GM12878 (cell line): Measurements from ENCODE around the gene RASAL2. TPM values are rescaled to one million over a fixed set of nuclear protein-coding genes. Genes with fewer than 3 reads are reported as not detected.

Experiments used
- ATAC-seq: fragments of 200-7000 bp; cut with Tn5 transposase; 3 replicates; pipeline ENCODE4 v1.9.1; 2020; ENCODE audit warnings: mild to moderate bottlenecking, moderate library complexity
- BruUV-seq: library from RNA; stranded (reverse); fragments of 400-500 nt; replicated peaks from 2 replicates; lab custom pipeline; 2021; lab: Mats Ljungman, UMichigan
- CTCF ChIA-PET: fragments of 300-600 bp; sonication (Branson Sonifier 250); formaldehyde crosslinking; extraction: SDS; loops from one replicate; lab custom pipeline; 2021; ENCODE audit warnings: inconsistent platforms; lab: Yijun Ruan, JAX
- POLR2A ChIA-PET: fragments of 350-600 bp; formaldehyde crosslinking; extraction: SDS; loops from one replicate; lab custom pipeline; 2021; ENCODE audit warnings: inconsistent platforms; lab: Charles Lee
- RAD21 ChIA-PET: fragments of 300-600 bp; sonication (Branson Sonifier 250); formaldehyde crosslinking; loops from one replicate; lab custom pipeline; 2023; ENCODE audit warnings: antibody characterized with exemption; ENCODE audit not compliant: unreplicated experiment; lab: Charles Lee
- SMC1A ChIA-PET: fragments of 300-600 bp; sonication (Branson Sonifier 250); formaldehyde crosslinking; loops from one replicate; lab custom pipeline; 2023; ENCODE audit not compliant: unreplicated experiment, uncharacterized antibody; lab: Charles Lee
- DNase-seq: peaks from one replicate; pipeline ENCODE4 v3.0.0-alpha.2; 2011; ENCODE audit warnings: low read depth, low spot score
- FAIRE-seq: peaks from 3 replicates; lab custom pipeline; 2011; peaks lifted over from hg19 to GRCh38; lab: Jason Lieb, UNC
- H2AFZ ChIP-seq: 2 replicates; pipeline ENCODE4 v1.6.0; 2011; ENCODE audit warnings: low read depth, low read length, control low read depth; ENCODE audit not compliant: control insufficient read depth
- H3K27ac ChIP-seq: 2 replicates; pipeline ENCODE4 v1.5.1; 2011; ENCODE audit warnings: control low read depth; ENCODE audit not compliant: control insufficient read depth, insufficient read depth
- H3K27me3 ChIP-seq, 2 experiments: replicated peaks in 1 of 2; 2 replicates each; pipeline versions ENCODE4 v1.6.0 to v1.6.1; 2011; ENCODE audit warnings: low read length in 1 of 2; ENCODE audit not compliant: control insufficient read depth in 2 of 2, insufficient read depth in 2 of 2
- H3K36me3 ChIP-seq, 2 experiments: 2 replicates each; pipeline ENCODE4 v1.5.1; 2011; ENCODE audit warnings: low read length in 1 of 2; ENCODE audit not compliant: control insufficient read depth in 2 of 2, insufficient read depth in 2 of 2
- H3K4me1 ChIP-seq: 2 replicates; pipeline ENCODE4 v1.6.1; 2011; ENCODE audit warnings: mild to moderate bottlenecking, low read length, moderate library complexity, mixed read lengths; ENCODE audit not compliant: control insufficient read depth, insufficient read depth
- H3K4me2 ChIP-seq: 2 replicates; pipeline ENCODE4 v1.6.0; 2011; ENCODE audit warnings: control low read depth; ENCODE audit not compliant: control insufficient read depth, insufficient read depth
- H3K4me3 ChIP-seq: fragments of 200-600 bp; sonication (generic); 2 replicates; pipeline ENCODE4 v1.5.1; 2016
- H3K79me2 ChIP-seq: 2 replicates; pipeline ENCODE4 v1.6.0; 2011; ENCODE audit warnings: low read length; ENCODE audit not compliant: control insufficient read depth, insufficient read depth
- H3K9ac ChIP-seq: 2 replicates; pipeline ENCODE4 v1.8.0; 2011; ENCODE audit warnings: low read length, control low read depth, mixed read lengths; ENCODE audit not compliant: control insufficient read depth, insufficient read depth
- H3K9me3 ChIP-seq: replicated peaks from 3 replicates; pipeline ENCODE4 v1.5.1; 2011; ENCODE audit warnings: mild to moderate bottlenecking, low read length; ENCODE audit not compliant: control insufficient read depth, insufficient read depth
- H4K20me1 ChIP-seq: 2 replicates; pipeline ENCODE4 v1.6.0; 2011; ENCODE audit not compliant: control insufficient read depth, insufficient read depth
- EED ChIP-seq: sonication (generic); IDR thresholded peaks from 2 replicates; pipeline ENCODE4 v1.6.1; 2016; ENCODE audit warnings: antibody characterized with exemption, low read depth
- HDGF ChIP-seq: fragments of 450-650 bp; IDR thresholded peaks from 2 replicates; pipeline ENCODE4 v1.6.1; 2016; ENCODE audit warnings: antibody characterized with exemption
- IKZF2 ChIP-seq, 2 experiments: fragments of 450-650 bp; IDR thresholded peaks; 2 replicates each; pipeline ENCODE4 v1.6.1; 2017; ENCODE audit warnings: mild to moderate bottlenecking in 2 of 2, moderate library complexity in 2 of 2
- NBN ChIP-seq: fragments of 450-650 bp; IDR thresholded peaks from 2 replicates; pipeline ENCODE4 v1.6.1; 2016
- NR2C2 ChIP-seq: IDR thresholded peaks from 2 replicates; pipeline ENCODE4 v1.6.1; 2011; ENCODE audit warnings: borderline replicate concordance, low read depth; ENCODE audit not compliant: control insufficient read depth, insufficient read length
- POU2F2 ChIP-seq: IDR thresholded peaks from 3 replicates; pipeline ENCODE4 v1.6.1; 2011; ENCODE audit warnings: low read depth, mild to moderate bottlenecking, low read length, borderline replicate concordance
- RCOR1 ChIP-seq: conservative IDR thresholded peaks from 2 replicates; pipeline ENCODE4 v1.6.1; 2012; ENCODE audit warnings: low read depth, low read length, improper control_type of control experiment
- SP1 ChIP-seq: IDR thresholded peaks from one replicate; pipeline ENCODE4 v1.6.1; 2011; ENCODE audit warnings: low read depth, low read length
- TAF1 ChIP-seq: IDR thresholded peaks from 2 replicates; pipeline ENCODE4 v1.6.1; 2011; ENCODE audit warnings: mild to moderate bottlenecking, low read depth, low read length, borderline replicate concordance
- WRNIP1 ChIP-seq: IDR thresholded peaks from 2 replicates; pipeline ENCODE4 v1.6.1; 2011; ENCODE audit warnings: low read depth, low read length, improper control_type of control experiment, borderline replicate concordance
- ZNF217 ChIP-seq: fragments of 450-650 bp; IDR thresholded peaks from 2 replicates; pipeline ENCODE4 v1.6.1; 2017; ENCODE audit warnings: antibody characterized with exemption, mild to moderate bottlenecking
- ZNF24 ChIP-seq: fragments of 450-650 bp; IDR thresholded peaks from 2 replicates; pipeline ENCODE4 v1.6.1; 2017; ENCODE audit warnings: antibody characterized with exemption, mild to moderate bottlenecking
- WGBS: methylation state at CpG from one replicate; pipeline ENCODE4 v1.1.6; 2016; ENCODE audit warnings: low lambda C conversion rate; ENCODE audit not compliant: insufficient replicate concordance, insufficient coverage; ENCODE audit errors: missing lambda C conversion rate; 5-methylcytosine and 5-hydroxymethylcytosine counted together
- in situ Hi-C: fragments of 300-500 bp; cut with MboI; formaldehyde crosslinking; loops from 9 replicates; pipeline ENCODE4 v1.14.3; 2018; ENCODE audit warnings: mixed read lengths
- intact Hi-C: fragments of 100-400 bp; cut with micrococcal nuclease; formaldehyde crosslinking; loops from one replicate; pipeline ENCODE4 v1.14.2; 2022; ENCODE audit not compliant: unreplicated experiment
- polyA plus RNA-seq, 11 experiments: library from polyadenylated mRNA; depleted of rRNA in 4 of 11; unstranded in 6 of 11; stranded (reverse) in 5 of 11; fragments of >200 nt; fragmentation: Nextera tagmentation in 4 of 11; fragmentation: Illumina TruSeq in 1 of 11; extraction: Ambion mirVana in 4 of 11; extraction: Trizol in 1 of 11; gene quantifications; 1 replicate in 1 of 11; 2 replicates in 10 of 11; pipeline versions ENCODE4 v1.2.1 to v1.2.3, GENCODE V29; 2011 to 2016; ENCODE audit warnings: inconsistent platforms in 2 of 11, missing spikeins in 2 of 11, low read depth in 1 of 11
- total RNA-seq, 4 experiments: library from RNA; depleted of rRNA in 3 of 4; stranded (reverse); fragments of >200 nt in 3 of 4; fragmentation: Illumina TruSeq in 1 of 4; extraction: Trizol in 1 of 4; gene quantifications; 2 replicates each; pipeline versions ENCODE4 v1.2.1 to v1.2.3, GENCODE V29; 2013 to 2021
- TF ChIP-seq, protein P1 (sequence below): fragments of 450-650 bp; IDR thresholded peaks from 2 replicates; pipeline ENCODE4 v1.6.1; 2017; ENCODE audit warnings: mild to moderate bottlenecking, low read depth, inconsistent platforms; ENCODE audit not compliant: poor library complexity, severe bottlenecking
- TF ChIP-seq, protein P2 (sequence below): fragments of 150-350 bp; IDR thresholded peaks from 2 replicates; pipeline ENCODE4 v1.6.1; 2016; ENCODE audit warnings: low read depth, low read length

RASAL2 gene
- total and polyA plus RNA-seq, 10 of the 15 experiments (the other 5 are each of a cell fraction or from before 2014, with no cell fraction given) = 0.02 to 6.9 (median 0.17) TPM; not detected in 1

DNA sequence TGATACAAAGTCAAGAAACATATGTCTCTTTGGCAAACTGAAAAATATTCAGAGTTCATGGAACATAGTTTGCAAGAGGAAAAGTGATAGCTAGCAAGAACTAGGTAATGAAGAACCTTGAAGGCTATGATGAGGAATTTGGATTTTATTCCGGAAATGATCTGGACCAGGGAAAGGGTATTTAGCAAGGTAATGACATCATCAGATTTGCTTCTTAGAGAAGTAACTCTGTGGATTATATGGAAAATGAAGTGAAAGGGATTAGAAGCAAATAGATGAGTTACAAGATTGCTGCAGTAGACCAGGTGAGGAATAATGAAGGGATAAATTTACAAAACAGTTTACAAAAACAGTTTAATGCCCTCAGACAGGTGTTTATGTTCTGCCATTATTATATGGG, 197.3 kb downstream of the RASAL2 start:
- no peak for ATAC-seq
- Histone ChIP-seq H3K4me2 (no peak overlapping the region), H3K9ac (no peak overlapping the region), H3K27me3 (no peaks in the 10 kb centered on the region), H3K9me3 (no peaks in the 10 kb centered on the region), H3K27ac (no peak overlapping the region), H3K4me1 (no peaks in the 10 kb centered on the region), H4K20me1 (no peaks in the 10 kb centered on the region; the same call in 1 of the 2 replicates), H2AFZ (no peak overlapping the region), H3K4me3 (no peak overlapping the region), H3K79me2 (no peaks in the 10 kb centered on the region), H3K36me3 (no peaks in the 10 kb centered on the region)
- POLR2A ChIA-PET = no interaction called here
- intact Hi-C loops (no loop called here), in situ Hi-C loops (no loop called here)
- TF ChIP-seq IKZF2 (IDR thresholded peaks at IDR 0.05) = no peak
- no peak for TF ChIP-seq TAF1
- no peak for TF ChIP-seq ZNF217
- TF ChIP-seq, protein P1, sequence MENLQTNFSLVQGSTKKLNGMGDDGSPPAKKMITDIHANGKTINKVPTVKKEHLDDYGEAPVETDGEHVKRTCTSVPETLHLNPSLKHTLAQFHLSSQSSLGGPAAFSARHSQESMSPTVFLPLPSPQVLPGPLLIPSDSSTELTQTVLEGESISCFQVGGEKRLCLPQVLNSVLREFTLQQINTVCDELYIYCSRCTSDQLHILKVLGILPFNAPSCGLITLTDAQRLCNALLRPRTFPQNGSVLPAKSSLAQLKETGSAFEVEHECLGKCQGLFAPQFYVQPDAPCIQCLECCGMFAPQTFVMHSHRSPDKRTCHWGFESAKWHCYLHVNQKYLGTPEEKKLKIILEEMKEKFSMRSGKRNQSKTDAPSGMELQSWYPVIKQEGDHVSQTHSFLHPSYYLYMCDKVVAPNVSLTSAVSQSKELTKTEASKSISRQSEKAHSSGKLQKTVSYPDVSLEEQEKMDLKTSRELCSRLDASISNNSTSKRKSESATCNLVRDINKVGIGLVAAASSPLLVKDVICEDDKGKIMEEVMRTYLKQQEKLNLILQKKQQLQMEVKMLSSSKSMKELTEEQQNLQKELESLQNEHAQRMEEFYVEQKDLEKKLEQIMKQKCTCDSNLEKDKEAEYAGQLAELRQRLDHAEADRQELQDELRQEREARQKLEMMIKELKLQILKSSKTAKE = no peak
- SMC1A ChIA-PET = no interaction called here
- DNase-seq = no peak
- no peak for FAIRE-seq
- RAD21 ChIA-PET = no interaction called here
- WGBS = 95% methylated on average over 1 of the region's 1 CpG
- BruUV-seq = no TSS peak
- CTCF ChIA-PET = interaction anchor here (0.9 to 1.1 kb wide), 2 partner anchors 9 kb away, joined by 4 to 5 read pairs; no protein-coding TSS in a partner anchor

DNA sequence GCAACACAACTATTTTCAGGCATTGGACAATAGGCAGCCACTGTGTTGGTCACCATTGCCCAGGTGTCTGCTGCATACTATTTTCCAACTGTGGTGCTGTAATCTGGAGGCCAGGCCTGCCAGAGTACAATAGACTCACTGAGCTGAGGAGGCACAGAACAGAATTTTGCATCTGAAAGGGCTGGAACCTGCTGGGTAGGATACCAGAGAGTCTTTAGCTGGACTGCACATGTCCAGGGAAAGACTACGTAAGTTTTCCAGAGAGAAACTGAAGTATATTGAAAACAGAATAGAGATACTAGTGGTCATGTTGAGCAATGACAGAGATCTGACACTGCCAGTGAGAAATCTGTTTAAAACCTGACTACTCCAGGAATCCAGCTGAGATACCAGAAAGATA, 200.8 kb downstream of the RASAL2 start:
- intact Hi-C loops (no loop called here), in situ Hi-C loops (no loop called here)
- ChIA-PET CTCF (no interaction called here), POLR2A (interaction anchor here (0.5 kb wide), 1 partner anchor 214 kb away, joined by 3 read pairs; no protein-coding TSS in a partner anchor), RAD21 (no interaction called here), SMC1A (no interaction called here)
- no peak for FAIRE-seq
- no TSS peak for BruUV-seq
- 0% methylated on average over 1 of the region's 1 CpG for WGBS
- no peak overlapping the region for H3K27ac ChIP-seq
- no peak overlapping the region for H3K4me3 ChIP-seq
- H3K79me2 ChIP-seq = no peaks in the 10 kb centered on the region
- H3K9me3 ChIP-seq = no peaks in the 10 kb centered on the region
- H3K9ac ChIP-seq = no peak overlapping the region
- DNase-seq = no peak
- ATAC-seq = peak; percentile 31; the same call in 1 of the 3 replicates
- no peaks in the 10 kb centered on the region for H3K36me3 ChIP-seq
- no peaks in the 10 kb centered on the region for H3K27me3 ChIP-seq
- no peaks in the 10 kb centered on the region for H3K4me1 ChIP-seq
- H3K4me2 ChIP-seq = no peak overlapping the region
- H4K20me1 ChIP-seq = no peaks in the 10 kb centered on the region; the same call in 1 of the 2 replicates
- H2AFZ ChIP-seq = no peak overlapping the region
- TF ChIP-seq WRNIP1 (no peak), NR2C2 (no peak), POU2F2 (no peak), EED (no peak), RCOR1 (no peak), SP1 (no peak), ZNF24 (no peak), HDGF (no peak), NBN (no peak)
- TF ChIP-seq, protein P2, sequence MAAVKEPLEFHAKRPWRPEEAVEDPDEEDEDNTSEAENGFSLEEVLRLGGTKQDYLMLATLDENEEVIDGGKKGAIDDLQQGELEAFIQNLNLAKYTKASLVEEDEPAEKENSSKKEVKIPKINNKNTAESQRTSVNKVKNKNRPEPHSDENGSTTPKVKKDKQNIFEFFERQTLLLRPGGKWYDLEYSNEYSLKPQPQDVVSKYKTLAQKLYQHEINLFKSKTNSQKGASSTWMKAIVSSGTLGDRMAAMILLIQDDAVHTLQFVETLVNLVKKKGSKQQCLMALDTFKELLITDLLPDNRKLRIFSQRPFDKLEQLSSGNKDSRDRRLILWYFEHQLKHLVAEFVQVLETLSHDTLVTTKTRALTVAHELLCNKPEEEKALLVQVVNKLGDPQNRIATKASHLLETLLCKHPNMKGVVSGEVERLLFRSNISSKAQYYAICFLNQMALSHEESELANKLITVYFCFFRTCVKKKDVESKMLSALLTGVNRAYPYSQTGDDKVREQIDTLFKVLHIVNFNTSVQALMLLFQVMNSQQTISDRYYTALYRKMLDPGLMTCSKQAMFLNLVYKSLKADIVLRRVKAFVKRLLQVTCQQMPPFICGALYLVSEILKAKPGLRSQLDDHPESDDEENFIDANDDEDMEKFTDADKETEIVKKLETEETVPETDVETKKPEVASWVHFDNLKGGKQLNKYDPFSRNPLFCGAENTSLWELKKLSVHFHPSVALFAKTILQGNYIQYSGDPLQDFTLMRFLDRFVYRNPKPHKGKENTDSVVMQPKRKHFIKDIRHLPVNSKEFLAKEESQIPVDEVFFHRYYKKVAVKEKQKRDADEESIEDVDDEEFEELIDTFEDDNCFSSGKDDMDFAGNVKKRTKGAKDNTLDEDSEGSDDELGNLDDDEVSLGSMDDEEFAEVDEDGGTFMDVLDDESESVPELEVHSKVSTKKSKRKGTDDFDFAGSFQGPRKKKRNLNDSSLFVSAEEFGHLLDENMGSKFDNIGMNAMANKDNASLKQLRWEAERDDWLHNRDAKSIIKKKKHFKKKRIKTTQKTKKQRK = no peak
